GM18505 (cell line): ENCODE measurements around the gene RGS11.
"Not testable (repeated sequence)": the region's sequence is repeated elsewhere in the genome, so short reads cannot be mapped to it uniquely, and the experiment has no call there.

Experiments
- ATAC-seq: cut with Tn5 transposase; IDR thresholded peaks from one replicate; pipeline ENCODE4 v1.9.1; 2021; ENCODE audit not compliant: unreplicated experiment
- POLR2A ChIP-seq: IDR thresholded peaks from 4 replicates; pipeline ENCODE4 v1.6.1; 2011; ENCODE audit warnings: borderline replicate concordance; ENCODE audit not compliant: insufficient read depth, insufficient read length; ENCODE audit errors: extremely low read depth

RGS11 gene

GRCh38 chr16:255183-255582 is 20.6 kb downstream of the RGS11 start:
- TF ChIP-seq POLR2A: no peak
- no peak for ATAC-seq

GRCh38 chr16:254461-254860 is 21.3 kb downstream of the RGS11 start:
- TF ChIP-seq POLR2A: no peak
- no peak for ATAC-seq

GRCh38 chr16:253833-254232 is 21.9 kb downstream of the RGS11 start:
- ATAC-seq: no peak
- TF ChIP-seq POLR2A: no peak

- no peak for TF ChIP-seq POLR2A
- no peak for ATAC-seq
Observed at GRCh38 chr16:252366-253337, 23.1 kb downstream of the RGS11 start.

- no peak for ATAC-seq
- TF ChIP-seq POLR2A: no peak
Observed at GRCh38 chr16:249431-249830, 26.3 kb downstream of the RGS11 start.

- ATAC-seq: no peak
- no peak for TF ChIP-seq POLR2A
Observed at GRCh38 chr16:247027-247426, 28.7 kb downstream of the RGS11 start.

- TF ChIP-seq POLR2A: no peak
- ATAC-seq: no peak
Observed at GRCh38 chr16:245105-245504, 30.6 kb downstream of the RGS11 start.

GRCh38 chr16:243348-243747 is 32.4 kb downstream of the RGS11 start:
- TF ChIP-seq POLR2A: no peak
- no peak for ATAC-seq

- no peak for ATAC-seq
Observed at GRCh38 chr16:242281-242680, 33.5 kb downstream of the RGS11 start.

GRCh38 chr16:240559-240958 is 35.2 kb downstream of the RGS11 start:
- no peak for ATAC-seq
- TF ChIP-seq POLR2A: no peak

More at GRCh38 chr16:242281-242680, 33.5 kb downstream of the RGS11 start:
- no peak for TF ChIP-seq POLR2A

- ATAC-seq: no peak
- no peak for TF ChIP-seq POLR2A
Observed at GRCh38 chr16:239948-240277, 35.8 kb downstream of the RGS11 start.

GRCh38 chr16:234468-235305 is 41.1 kb downstream of the RGS11 start, which contains the start of gene FAM234A:
FAM234A (plus strand) TSS chr16:234821; CDS start chr16:254414, 19,593 bp downstream.
- peak; percentile 97 for TF ChIP-seq POLR2A
- peak; percentile 79 for ATAC-seq

GRCh38 chr16:230949-231348 is 44.8 kb downstream of the RGS11 start:
- ATAC-seq: no peak

GRCh38 chr16:230351-230750 is 45.4 kb downstream of the RGS11 start:
- not testable (repeated sequence) for ATAC-seq

More at GRCh38 chr16:230949-231348, 44.8 kb downstream of the RGS11 start:
- TF ChIP-seq POLR2A: no peak
